Nephron progenitor cell (in vitro differentiated cells): ENCODE measurements around the gene ISG15.

Source experiments
- DNase-seq: peaks from one replicate; pipeline ENCODE4 v3.0.0; 2021
- H3K27ac Mint-ChIP-seq: 2 replicates; pipeline ENCODE4 v1.8.0; 2021; ENCODE audit warnings: mild to moderate bottlenecking, moderate library complexity, mixed read lengths
- H3K27me3 Mint-ChIP-seq: 2 replicates; pipeline ENCODE4 v1.8.0; 2021; ENCODE audit warnings: mild to moderate bottlenecking, low read depth, mixed read lengths; ENCODE audit not compliant: poor library complexity
- H3K36me3 Mint-ChIP-seq: 2 replicates; pipeline ENCODE4 v1.8.0; 2021; ENCODE audit warnings: low read depth, mixed read lengths
- H3K4me1 Mint-ChIP-seq: 2 replicates; pipeline ENCODE4 v1.8.0; 2021; ENCODE audit warnings: mixed read lengths
- H3K4me3 Mint-ChIP-seq: 2 replicates; pipeline ENCODE4 v1.8.0; 2021; ENCODE audit warnings: mild to moderate bottlenecking, moderate library complexity, mixed read lengths
- H3K9me3 Mint-ChIP-seq: 2 replicates; pipeline ENCODE4 v1.8.0; 2021; ENCODE audit warnings: mild to moderate bottlenecking, moderate library complexity, mixed read lengths
- TF ChIP-seq, protein P1 (sequence below): fragments of 200-600 bp; sonication (generic); IDR thresholded peaks from 2 replicates; pipeline ENCODE4 v1.5.0; 2021; ENCODE audit warnings: antibody characterized with exemption

ISG15 gene

DNA sequence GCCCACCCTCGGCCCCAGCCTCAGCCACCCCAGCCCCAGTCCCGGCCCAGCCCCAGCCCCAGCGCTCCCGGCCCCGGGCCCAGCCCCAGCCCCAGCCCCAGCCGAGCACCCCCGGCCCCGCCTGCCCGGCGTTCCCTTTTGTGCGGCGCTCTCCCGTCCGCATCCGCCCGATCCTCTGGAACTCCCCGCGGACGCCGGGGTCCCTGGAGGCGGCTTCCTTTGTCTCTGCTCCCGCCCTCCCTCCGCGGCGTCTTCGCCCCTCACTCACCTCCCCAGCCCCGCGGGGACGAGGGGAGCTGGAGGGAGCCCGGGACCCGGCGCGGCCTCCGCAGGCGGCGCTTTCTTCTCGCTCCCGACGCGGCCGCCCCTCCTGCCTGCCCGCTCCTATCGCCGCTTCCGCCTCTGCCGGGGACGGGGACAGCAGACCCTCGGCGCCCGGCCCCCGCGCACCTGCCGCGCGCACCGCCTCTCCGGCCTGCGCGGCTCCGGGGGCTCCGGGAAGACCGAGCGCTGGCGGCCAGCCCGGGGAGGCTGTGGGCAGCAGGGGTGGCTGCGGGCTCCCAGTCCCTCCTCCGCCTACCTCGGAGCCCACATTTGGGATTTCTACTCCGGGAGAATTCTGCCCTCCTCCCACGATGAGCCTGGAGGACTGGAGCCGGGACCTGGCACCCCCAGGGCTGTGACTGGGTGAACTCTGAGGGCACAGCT, 20.6 kb downstream of the ISG15 start:
- peak; percentile 61 for DNase-seq
- Mint-ChIP-seq H3K4me1 (peaks cover 15% of the 10 kb centered on the region), H3K36me3 (no peaks in the 10 kb centered on the region), H3K27me3 (peaks cover 52% of the 10 kb centered on the region), H3K9me3 (no peaks in the 10 kb centered on the region), H3K27ac (no peak overlapping the region), H3K4me3 (peak overlapping the region; percentile 47)
- TF ChIP-seq, protein P1, sequence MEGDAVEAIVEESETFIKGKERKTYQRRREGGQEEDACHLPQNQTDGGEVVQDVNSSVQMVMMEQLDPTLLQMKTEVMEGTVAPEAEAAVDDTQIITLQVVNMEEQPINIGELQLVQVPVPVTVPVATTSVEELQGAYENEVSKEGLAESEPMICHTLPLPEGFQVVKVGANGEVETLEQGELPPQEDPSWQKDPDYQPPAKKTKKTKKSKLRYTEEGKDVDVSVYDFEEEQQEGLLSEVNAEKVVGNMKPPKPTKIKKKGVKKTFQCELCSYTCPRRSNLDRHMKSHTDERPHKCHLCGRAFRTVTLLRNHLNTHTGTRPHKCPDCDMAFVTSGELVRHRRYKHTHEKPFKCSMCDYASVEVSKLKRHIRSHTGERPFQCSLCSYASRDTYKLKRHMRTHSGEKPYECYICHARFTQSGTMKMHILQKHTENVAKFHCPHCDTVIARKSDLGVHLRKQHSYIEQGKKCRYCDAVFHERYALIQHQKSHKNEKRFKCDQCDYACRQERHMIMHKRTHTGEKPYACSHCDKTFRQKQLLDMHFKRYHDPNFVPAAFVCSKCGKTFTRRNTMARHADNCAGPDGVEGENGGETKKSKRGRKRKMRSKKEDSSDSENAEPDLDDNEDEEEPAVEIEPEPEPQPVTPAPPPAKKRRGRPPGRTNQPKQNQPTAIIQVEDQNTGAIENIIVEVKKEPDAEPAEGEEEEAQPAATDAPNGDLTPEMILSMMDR, result no peak

DNA sequence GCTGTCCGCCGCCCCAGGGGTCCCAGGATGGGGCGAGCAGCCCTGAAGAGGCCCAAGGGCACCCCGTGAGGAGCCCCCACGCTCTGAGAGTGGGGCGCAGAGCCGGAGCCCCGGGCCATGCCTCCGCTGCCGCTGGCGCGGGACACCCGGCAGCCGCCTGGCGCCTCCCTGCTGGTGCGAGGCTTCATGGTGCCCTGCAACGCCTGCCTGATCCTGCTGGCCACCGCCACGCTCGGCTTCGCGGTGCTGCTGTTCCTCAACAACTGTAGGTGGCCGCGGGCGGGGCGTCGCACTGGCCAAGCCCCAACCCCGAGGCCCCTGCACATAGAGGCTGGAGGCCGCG, 21.1 kb downstream of the ISG15 start:
- Mint-ChIP-seq H3K4me3 (peak overlapping the region; percentile 69), H3K36me3 (no peaks in the 10 kb centered on the region), H3K4me1 (peaks cover 16% of the 10 kb centered on the region), H3K27ac (no peak overlapping the region), H3K9me3 (no peaks in the 10 kb centered on the region), H3K27me3 (peaks cover 57% of the 10 kb centered on the region)
- no peak for DNase-seq
- TF ChIP-seq, protein P1, result no peak

DNA sequence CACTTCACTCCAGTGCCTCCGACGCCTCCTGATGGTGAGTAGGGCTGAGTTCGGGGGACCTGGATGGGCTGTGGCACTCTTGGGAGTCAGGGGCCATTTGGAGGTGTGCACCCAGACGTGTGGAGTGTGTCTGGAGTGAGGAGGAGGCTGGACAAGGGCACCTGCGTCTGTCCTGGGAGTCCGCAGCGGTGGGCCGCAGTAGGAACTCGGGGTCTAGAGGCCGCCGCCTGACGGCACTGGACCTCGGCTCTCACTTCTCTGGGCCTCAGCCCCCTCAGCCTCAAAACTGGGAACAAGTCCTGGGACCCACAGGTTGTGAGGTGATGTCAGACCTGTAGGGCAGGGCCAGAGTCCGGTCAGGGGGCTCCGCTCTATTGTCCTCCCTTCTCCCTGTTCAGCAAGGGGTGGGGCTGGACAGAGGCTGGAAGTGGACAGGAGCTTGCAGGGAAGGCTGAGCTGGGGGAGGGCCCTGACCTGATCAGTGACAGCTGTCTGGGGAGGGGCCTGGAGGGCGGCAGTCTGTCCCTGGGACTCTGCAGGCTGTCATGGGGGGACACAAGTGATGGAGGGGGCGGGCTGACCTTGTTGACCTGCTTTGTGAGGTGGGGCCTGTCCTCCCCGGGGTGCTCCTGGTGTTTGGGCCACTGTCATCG, 22.1 kb downstream of the ISG15 start:
- TF ChIP-seq, protein P1, result no peak
- H3K9me3 Mint-ChIP-seq, result no peaks in the 10 kb centered on the region
- H3K4me1 Mint-ChIP-seq, result peaks cover 22% of the 10 kb centered on the region
- peaks cover 66% of the 10 kb centered on the region for H3K27me3 Mint-ChIP-seq
- DNase-seq, result no peak
- peak overlapping the region; percentile 32 for H3K4me3 Mint-ChIP-seq
- H3K36me3 Mint-ChIP-seq, result no peaks in the 10 kb centered on the region
- H3K27ac Mint-ChIP-seq, result no peak overlapping the region

DNA sequence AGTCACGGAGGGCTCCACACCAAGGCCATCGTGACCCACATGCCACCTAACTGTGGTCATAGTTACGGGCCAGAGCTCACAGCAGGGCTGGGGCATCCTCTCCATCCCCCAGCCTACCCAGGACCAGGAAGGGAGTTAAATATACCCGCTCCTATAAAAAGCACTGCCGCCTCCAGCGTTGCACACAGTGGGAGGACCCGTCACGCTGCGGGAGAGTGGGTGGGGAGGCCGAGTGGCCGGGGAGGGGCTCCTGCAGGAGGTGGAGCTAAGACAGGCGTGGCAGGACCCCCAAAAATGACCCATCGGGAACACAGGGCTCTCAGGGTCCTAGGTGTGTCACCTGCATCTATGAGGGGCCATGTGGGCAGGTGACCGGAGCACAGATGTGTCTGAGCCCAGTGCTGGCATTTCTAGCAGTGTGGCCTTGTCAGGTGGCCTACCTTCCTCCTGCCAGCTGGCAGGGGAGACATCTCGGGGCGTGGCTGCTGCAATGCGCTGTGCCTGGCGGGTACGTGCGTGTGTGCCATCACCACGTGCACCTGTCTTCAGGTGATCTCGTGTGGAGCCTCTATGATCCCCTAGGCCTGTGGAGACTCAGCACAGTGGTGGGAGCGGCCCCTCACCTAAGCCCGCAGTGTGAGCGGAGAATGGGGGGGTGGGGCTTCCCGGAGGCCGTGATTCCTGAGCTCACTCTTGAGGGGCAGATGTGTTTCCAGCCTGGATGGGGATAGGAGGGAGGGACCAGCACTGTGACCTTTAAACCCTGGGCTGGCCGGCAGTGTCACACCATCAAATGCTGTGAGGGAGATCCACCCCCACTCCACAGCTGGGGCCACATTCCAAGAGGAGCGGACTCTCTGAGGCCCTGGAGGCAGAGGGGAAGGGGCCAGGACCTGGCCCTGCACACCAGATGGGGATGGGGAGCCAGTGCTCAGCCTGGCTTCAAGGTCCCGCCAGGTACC, 24.4 kb downstream of the ISG15 start:
- Mint-ChIP-seq H3K9me3 (no peaks in the 10 kb centered on the region), H3K4me1 (peaks cover 12% of the 10 kb centered on the region), H3K36me3 (no peaks in the 10 kb centered on the region), H3K27ac (no peak overlapping the region), H3K27me3 (peaks cover 58% of the 10 kb centered on the region), H3K4me3 (no peak overlapping the region)
- TF ChIP-seq, protein P1, result no peak
- DNase-seq, result no peak

DNA sequence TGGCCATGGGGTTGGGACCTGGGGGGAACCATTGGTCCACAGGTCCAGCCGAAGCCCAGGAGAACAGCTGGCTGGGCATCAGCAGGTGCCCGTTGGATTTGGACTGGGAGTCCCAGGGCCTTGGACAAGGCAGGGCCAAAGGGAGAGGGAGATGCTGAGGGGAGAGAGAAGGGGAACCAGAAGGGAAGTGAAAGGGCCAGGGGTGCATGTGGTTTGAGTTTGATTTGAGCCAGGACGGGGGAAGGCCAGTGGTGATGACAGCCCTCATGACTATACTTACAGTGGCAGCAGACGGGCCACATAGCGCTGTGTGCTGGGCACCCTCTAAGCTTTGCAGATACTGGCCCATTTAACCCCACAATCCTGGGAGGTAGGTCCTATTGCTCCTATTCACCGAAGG, 25.4 kb downstream of the ISG15 start:
- TF ChIP-seq, protein P1, result no peak
- H3K27ac Mint-ChIP-seq, result no peak overlapping the region
- peaks cover 12% of the 10 kb centered on the region for H3K4me1 Mint-ChIP-seq
- DNase-seq, result no peak
- no peaks in the 10 kb centered on the region for H3K9me3 Mint-ChIP-seq
- peaks cover 4% of the 10 kb centered on the region for H3K36me3 Mint-ChIP-seq
- peak overlapping the region; percentile 31 for H3K4me3 Mint-ChIP-seq
- peaks cover 58% of the 10 kb centered on the region for H3K27me3 Mint-ChIP-seq
